SK-N-SH treated with all-trans-retinoic acid at 6 μM for 48 hours (cell line): ENCODE results near the gene CSNK1D.

ENCODE experiments used
- ATAC-seq: fragments of 200-7000 bp; cut with Tn5 transposase; 3 replicates; pipeline ENCODE4 v1.9.1; 2020; ENCODE audit warnings: mild to moderate bottlenecking, moderate library complexity
- ARNTL ChIP-seq: fragments of 450-650 bp; formaldehyde crosslinking; IDR thresholded peaks from 2 replicates; pipeline ENCODE4 v1.5.0; 2020; ENCODE audit warnings: low read depth, mild to moderate bottlenecking, moderate library complexity, borderline replicate concordance
- BACH2 ChIP-seq: fragments of 250-450 bp; sonication (Bioruptor Pico); IDR thresholded peaks from 2 replicates; pipeline ENCODE4 v1.9.0; 2021; ENCODE audit warnings: mild to moderate bottlenecking, borderline replicate concordance
- CSDC2 ChIP-seq: fragments of 250-450 bp; sonication (Bioruptor Pico); IDR thresholded peaks from 2 replicates; pipeline ENCODE4 v1.5.0; 2020; ENCODE audit warnings: mild to moderate bottlenecking, moderate library complexity
- ESRRG ChIP-seq: fragments of 250-450 bp; sonication (Bioruptor Pico); IDR thresholded peaks from 2 replicates; pipeline ENCODE4 v1.6.1; 2021; ENCODE audit warnings: mild to moderate bottlenecking
- GLIS3 ChIP-seq: fragments of 250-450 bp; sonication (Bioruptor Pico); IDR thresholded peaks from 2 replicates; pipeline ENCODE4 v1.5.0; 2020; ENCODE audit warnings: mild to moderate bottlenecking, moderate library complexity
- ISL1 ChIP-seq: fragments of 250-450 bp; sonication (Bioruptor Pico); IDR thresholded peaks from 2 replicates; pipeline ENCODE4 v2.1.2; 2022; ENCODE audit warnings: mild to moderate bottlenecking, moderate library complexity
- OSR1 ChIP-seq: fragments of 250-450 bp; sonication (Bioruptor Pico); IDR thresholded peaks from 2 replicates; pipeline ENCODE4 v1.8.0; 2022; ENCODE audit warnings: moderate library complexity, mild to moderate bottlenecking, inconsistent platforms
- PPARA ChIP-seq: fragments of 250-450 bp; sonication (Bioruptor Pico); IDR thresholded peaks from 2 replicates; pipeline ENCODE4 v1.5.0; 2020; ENCODE audit warnings: mild to moderate bottlenecking, borderline replicate concordance
- RARB ChIP-seq: fragments of 250-450 bp; sonication (Bioruptor Pico); IDR thresholded peaks from 2 replicates; pipeline ENCODE4 v1.8.0; 2021; ENCODE audit warnings: mild to moderate bottlenecking, moderate library complexity
- SNAI2 ChIP-seq: fragments of 250-450 bp; sonication (Bioruptor Pico); IDR thresholded peaks from 2 replicates; pipeline ENCODE4 v1.5.0; 2020; ENCODE audit warnings: mild to moderate bottlenecking, moderate library complexity
- TCF4 ChIP-seq: fragments of 250-450 bp; sonication (Bioruptor Pico); IDR thresholded peaks from 2 replicates; pipeline ENCODE4 v1.8.0; 2021; ENCODE audit warnings: mild to moderate bottlenecking, moderate library complexity, borderline replicate concordance
- TOX ChIP-seq: fragments of 250-450 bp; sonication (Bioruptor Pico); IDR thresholded peaks from 2 replicates; pipeline ENCODE4 v1.8.0; 2021; ENCODE audit warnings: mild to moderate bottlenecking, moderate library complexity, borderline replicate concordance
- ZC3H10 ChIP-seq: fragments of 250-450 bp; sonication (Bioruptor Pico); IDR thresholded peaks from 2 replicates; pipeline ENCODE4 v1.5.1; 2021; ENCODE audit warnings: mild to moderate bottlenecking, moderate library complexity
- ZFP3 ChIP-seq: fragments of 250-450 bp; sonication (Bioruptor Pico); IDR thresholded peaks from 2 replicates; pipeline ENCODE4 v1.5.0; 2020; ENCODE audit warnings: mild to moderate bottlenecking, moderate library complexity
- ZFP30 ChIP-seq: fragments of 450-650 bp; formaldehyde crosslinking; IDR thresholded peaks from 2 replicates; pipeline ENCODE4 v1.5.0; 2022; ENCODE audit warnings: mild to moderate bottlenecking, moderate library complexity
- ZNF565 ChIP-seq: fragments of 450-650 bp; formaldehyde crosslinking; conservative IDR thresholded peaks from 2 replicates; pipeline ENCODE4 v1.5.0; 2020; ENCODE audit warnings: low read depth, mild to moderate bottlenecking, moderate library complexity
- ZNF70 ChIP-seq: fragments of 450-650 bp; formaldehyde crosslinking; IDR thresholded peaks from 2 replicates; pipeline ENCODE4 v1.5.0; 2020; ENCODE audit warnings: mild to moderate bottlenecking, moderate library complexity
- ZNF8 ChIP-seq: fragments of 450-650 bp; formaldehyde crosslinking; IDR thresholded peaks from 2 replicates; pipeline ENCODE4 v1.5.0; 2020; ENCODE audit warnings: mild to moderate bottlenecking, moderate library complexity
- TF ChIP-seq, protein P1 (sequence below): fragments of 250-450 bp; sonication (Bioruptor Pico); IDR thresholded peaks from 2 replicates; pipeline ENCODE4 v1.8.0; 2020; ENCODE audit warnings: mild to moderate bottlenecking, moderate library complexity, borderline replicate concordance
- TF ChIP-seq, protein P2 (sequence below): fragments of 250-450 bp; sonication (Bioruptor Pico); IDR thresholded peaks from 2 replicates; pipeline ENCODE4 v1.5.1; 2021; ENCODE audit warnings: mild to moderate bottlenecking, moderate library complexity
- TF ChIP-seq, protein P3 (sequence below): fragments of 250-450 bp; sonication (Bioruptor Pico); IDR thresholded peaks from 2 replicates; pipeline ENCODE4 v1.5.1; 2020; ENCODE audit warnings: low read depth, mild to moderate bottlenecking, moderate library complexity
- TF ChIP-seq, protein P4 (sequence below): fragments of 250-450 bp; sonication (Bioruptor Pico); IDR thresholded peaks from 2 replicates; pipeline ENCODE4 v1.5.0; 2020; ENCODE audit warnings: mild to moderate bottlenecking, moderate library complexity

Gene CSNK1D

DNA sequence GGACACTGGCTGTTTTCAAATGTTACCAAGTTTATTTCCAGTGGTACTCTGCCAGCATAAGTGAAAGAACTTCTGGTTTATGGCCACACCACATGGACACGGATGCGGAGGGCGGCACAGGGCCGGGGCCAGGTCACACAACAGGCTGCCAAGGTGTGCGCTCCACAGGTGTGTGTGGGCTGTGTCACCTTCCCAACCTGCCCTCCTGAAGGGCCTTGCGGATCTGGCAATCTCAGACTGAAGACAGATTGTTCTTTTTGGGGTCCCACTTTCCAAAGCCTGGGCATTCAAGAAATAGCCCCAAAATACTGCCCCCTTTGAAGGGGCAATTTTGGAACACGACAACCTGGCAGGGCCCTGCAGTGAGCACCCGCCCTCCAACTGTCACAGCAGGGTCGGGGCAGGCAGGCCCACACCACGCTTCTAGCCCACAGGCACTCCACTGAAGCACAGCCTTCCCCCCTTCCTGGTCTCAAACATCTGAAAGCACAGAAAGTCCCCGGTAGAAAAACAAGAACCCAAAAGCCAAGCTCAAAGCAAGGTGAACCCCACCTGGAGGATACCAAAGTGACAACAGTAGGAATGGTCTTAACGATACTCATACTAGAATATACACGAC lies 3.5 kb downstream of the CSNK1D start:
- no peak for ATAC-seq
- TF ChIP-seq ESRRG (no peak), ZC3H10 (no peak), ZNF70 (no peak), ZFP3 (CRISPR knock-in tag) (no peak), SNAI2 (CRISPR knock-in tag) (no peak), ZNF565 (CRISPR knock-in tag) (no peak), GLIS3 (CRISPR knock-in tag) (no peak), OSR1 (CRISPR knock-in tag) (no peak), ZFP30 (no peak), PPARA (CRISPR knock-in tag) (no peak), TCF4 (CRISPR knock-in tag) (no peak), ZNF8 (CRISPR knock-in tag) (no peak), BACH2 (CRISPR knock-in tag) (no peak)
- TF ChIP-seq, protein P1, sequence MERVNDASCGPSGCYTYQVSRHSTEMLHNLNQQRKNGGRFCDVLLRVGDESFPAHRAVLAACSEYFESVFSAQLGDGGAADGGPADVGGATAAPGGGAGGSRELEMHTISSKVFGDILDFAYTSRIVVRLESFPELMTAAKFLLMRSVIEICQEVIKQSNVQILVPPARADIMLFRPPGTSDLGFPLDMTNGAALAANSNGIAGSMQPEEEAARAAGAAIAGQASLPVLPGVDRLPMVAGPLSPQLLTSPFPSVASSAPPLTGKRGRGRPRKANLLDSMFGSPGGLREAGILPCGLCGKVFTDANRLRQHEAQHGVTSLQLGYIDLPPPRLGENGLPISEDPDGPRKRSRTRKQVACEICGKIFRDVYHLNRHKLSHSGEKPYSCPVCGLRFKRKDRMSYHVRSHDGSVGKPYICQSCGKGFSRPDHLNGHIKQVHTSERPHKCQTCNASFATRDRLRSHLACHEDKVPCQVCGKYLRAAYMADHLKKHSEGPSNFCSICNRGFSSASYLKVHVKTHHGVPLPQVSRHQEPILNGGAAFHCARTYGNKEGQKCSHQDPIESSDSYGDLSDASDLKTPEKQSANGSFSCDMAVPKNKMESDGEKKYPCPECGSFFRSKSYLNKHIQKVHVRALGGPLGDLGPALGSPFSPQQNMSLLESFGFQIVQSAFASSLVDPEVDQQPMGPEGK = no peak
- TF ChIP-seq, protein P2, sequence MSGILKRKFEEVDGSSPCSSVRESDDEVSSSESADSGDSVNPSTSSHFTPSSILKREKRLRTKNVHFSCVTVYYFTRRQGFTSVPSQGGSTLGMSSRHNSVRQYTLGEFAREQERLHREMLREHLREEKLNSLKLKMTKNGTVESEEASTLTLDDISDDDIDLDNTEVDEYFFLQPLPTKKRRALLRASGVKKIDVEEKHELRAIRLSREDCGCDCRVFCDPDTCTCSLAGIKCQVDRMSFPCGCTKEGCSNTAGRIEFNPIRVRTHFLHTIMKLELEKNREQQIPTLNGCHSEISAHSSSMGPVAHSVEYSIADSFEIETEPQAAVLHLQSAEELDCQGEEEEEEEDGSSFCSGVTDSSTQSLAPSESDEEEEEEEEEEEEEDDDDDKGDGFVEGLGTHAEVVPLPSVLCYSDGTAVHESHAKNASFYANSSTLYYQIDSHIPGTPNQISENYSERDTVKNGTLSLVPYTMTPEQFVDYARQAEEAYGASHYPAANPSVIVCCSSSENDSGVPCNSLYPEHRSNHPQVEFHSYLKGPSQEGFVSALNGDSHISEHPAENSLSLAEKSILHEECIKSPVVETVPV (CRISPR knock-in tag) = no peak
- TF ChIP-seq, protein P3, sequence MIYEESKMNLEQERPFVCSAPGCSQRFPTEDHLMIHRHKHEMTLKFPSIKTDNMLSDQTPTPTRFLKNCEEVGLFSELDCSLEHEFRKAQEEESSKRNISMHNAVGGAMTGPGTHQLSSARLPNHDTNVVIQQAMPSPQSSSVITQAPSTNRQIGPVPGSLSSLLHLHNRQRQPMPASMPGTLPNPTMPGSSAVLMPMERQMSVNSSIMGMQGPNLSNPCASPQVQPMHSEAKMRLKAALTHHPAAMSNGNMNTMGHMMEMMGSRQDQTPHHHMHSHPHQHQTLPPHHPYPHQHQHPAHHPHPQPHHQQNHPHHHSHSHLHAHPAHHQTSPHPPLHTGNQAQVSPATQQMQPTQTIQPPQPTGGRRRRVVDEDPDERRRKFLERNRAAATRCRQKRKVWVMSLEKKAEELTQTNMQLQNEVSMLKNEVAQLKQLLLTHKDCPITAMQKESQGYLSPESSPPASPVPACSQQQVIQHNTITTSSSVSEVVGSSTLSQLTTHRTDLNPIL = no peak
- TF ChIP-seq, all 23 proteins: peak for 0

DNA sequence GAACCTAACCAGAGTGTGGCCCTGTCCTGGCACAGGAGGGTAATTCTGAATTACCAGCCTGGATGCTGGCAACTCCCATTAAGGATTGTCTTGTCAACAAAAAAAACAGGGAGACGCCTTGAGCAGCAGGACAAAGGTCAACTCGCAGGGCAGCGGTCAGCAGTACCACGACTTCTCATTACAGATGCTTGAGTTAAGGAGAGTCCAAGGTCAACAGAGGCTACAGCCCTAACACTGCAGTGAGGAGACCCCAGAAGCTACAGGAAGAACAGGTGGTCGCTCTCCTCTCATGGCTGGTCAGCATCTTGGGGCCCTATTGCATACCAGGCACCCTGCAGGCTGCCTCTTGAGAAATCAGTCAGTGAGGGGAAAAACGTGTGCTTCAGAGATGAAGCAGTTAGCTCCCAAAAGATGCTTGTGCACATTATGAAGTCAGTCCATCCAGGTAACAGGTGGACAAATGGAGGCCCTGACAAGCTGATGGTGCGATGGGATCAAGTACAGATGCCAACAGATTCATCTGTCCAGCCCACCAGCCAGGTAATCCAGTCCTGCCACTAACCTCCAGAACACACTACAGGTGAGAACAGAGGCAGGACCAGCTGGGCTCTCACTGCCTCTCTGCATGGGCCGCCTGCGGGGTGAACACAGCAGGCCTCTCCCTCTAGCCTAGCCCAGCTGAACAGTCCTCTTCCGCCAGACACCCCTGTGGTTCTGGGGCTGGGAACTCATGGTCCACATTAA lies 4.2 kb downstream of the CSNK1D start:
- TF ChIP-seq, protein P2 (CRISPR knock-in tag) = 0 out of 2 replicates have a peak, but pooled peaks have one; percentile 12
- no peak for TF ChIP-seq ISL1 (CRISPR knock-in tag)
- ATAC-seq = no peak

DNA sequence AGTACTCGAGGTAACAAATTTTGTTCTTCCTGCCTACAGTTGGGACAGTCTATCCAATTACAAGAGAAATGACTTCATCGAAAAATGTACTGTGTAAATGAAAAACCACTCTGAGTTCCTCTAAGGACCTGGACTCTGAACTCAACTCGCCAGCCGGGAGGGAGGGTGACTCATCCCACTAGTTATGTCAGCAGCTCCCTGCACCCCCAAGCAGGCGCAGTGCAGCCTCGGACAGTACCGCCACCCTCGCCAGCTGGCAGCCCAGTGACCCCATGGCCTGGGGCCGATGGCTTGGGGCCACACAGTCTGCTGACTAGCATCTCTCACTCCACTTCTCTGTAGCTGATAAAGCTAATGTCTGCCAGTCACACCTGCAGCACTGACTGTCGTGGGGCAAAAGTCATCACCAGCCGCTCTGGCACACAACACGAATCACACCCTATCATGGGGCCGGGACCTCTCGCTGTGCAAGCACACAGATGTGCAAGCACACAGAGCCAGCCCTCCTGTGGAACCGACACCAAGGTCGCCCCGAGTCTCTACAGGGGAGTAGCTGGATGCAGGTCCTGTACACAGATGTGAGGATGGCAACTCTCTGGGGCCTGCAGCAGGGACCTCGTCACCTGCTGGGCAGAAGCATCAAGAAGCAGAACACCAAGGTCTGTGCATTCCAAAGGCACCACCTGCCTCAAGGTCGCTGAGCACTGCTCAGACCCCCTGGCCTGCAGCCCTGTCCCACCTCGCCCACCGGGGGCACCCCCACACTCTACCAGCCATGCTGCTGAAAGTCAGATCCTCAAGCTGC lies 5.7 kb downstream of the CSNK1D start:
- TF ChIP-seq BACH2 (CRISPR knock-in tag) (no peak), RARB (CRISPR knock-in tag) (no peak), TOX (CRISPR knock-in tag) (no peak), ZNF8 (CRISPR knock-in tag) (no peak), CSDC2 (CRISPR knock-in tag) (no peak), ISL1 (CRISPR knock-in tag) (no peak), PPARA (CRISPR knock-in tag) (no peak), GLIS3 (CRISPR knock-in tag) (no peak), OSR1 (CRISPR knock-in tag) (no peak), ZNF70 (no peak), ARNTL (no peak), ZFP3 (CRISPR knock-in tag) (0 out of 2 replicates have a peak, but pooled peaks have one; percentile 3), ESRRG (no peak)
- TF ChIP-seq, protein P3 = peak; percentile 80; the same call in 1 of the 2 replicates
- TF ChIP-seq, protein P1 = no peak
- TF ChIP-seq, protein P4, sequence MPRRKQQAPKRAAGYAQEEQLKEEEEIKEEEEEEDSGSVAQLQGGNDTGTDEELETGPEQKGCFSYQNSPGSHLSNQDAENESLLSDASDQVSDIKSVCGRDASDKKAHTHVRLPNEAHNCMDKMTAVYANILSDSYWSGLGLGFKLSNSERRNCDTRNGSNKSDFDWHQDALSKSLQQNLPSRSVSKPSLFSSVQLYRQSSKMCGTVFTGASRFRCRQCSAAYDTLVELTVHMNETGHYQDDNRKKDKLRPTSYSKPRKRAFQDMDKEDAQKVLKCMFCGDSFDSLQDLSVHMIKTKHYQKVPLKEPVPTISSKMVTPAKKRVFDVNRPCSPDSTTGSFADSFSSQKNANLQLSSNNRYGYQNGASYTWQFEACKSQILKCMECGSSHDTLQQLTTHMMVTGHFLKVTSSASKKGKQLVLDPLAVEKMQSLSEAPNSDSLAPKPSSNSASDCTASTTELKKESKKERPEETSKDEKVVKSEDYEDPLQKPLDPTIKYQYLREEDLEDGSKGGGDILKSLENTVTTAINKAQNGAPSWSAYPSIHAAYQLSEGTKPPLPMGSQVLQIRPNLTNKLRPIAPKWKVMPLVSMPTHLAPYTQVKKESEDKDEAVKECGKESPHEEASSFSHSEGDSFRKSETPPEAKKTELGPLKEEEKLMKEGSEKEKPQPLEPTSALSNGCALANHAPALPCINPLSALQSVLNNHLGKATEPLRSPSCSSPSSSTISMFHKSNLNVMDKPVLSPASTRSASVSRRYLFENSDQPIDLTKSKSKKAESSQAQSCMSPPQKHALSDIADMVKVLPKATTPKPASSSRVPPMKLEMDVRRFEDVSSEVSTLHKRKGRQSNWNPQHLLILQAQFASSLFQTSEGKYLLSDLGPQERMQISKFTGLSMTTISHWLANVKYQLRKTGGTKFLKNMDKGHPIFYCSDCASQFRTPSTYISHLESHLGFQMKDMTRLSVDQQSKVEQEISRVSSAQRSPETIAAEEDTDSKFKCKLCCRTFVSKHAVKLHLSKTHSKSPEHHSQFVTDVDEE (CRISPR knock-in tag) = no peak
- ATAC-seq = peak; percentile 97
